ENCODE data around the gene KMT5B. TPM values are rescaled to one million over a fixed set of nuclear protein-coding genes. Genes with fewer than 3 reads are reported as not detected.

The KMT5B gene
- total and polyA plus RNA-seq, 2 of the 13 experiments (the other 11 are each of a cell fraction or from before 2014, with no cell fraction given): 17.6 to 23.7 TPM

GRCh38 chr11:68127714-68128681 lies 85.1 kb downstream of the KMT5B start (continued):
- TF ChIP-seq SAP130 (CRISPR knock-in tag; IDR thresholded peaks at IDR 0.05; ENCODE audit: low read depth): peak; percentile 66; the same call in 1 of the 2 replicates
- TF ChIP-seq HDAC1 (CRISPR knock-in tag; IDR thresholded peaks at IDR 0.05): peak; percentile 69; the same call in 1 of the 2 replicates
- TF ChIP-seq ZNF574 (CRISPR knock-in tag; IDR thresholded peaks at IDR 0.05): 0 out of 2 replicates have a peak, but pooled peaks have one; percentile 30
- no peak for TF ChIP-seq ZFP82 (CRISPR knock-in tag; IDR thresholded peaks at IDR 0.05; ENCODE audit: borderline replicate concordance)
- 0 out of 2 replicates have a peak, but pooled peaks have one; percentile 34 for TF ChIP-seq POGK (CRISPR knock-in tag; conservative IDR thresholded peaks at IDR 0.05)
- TF ChIP-seq SKIL (CRISPR knock-in tag; IDR thresholded peaks at IDR 0.05; ENCODE audit: borderline replicate concordance): peak; percentile 64; the same call in 1 of the 2 replicates
- TF ChIP-seq TAF1 (CRISPR knock-in tag; IDR thresholded peaks at IDR 0.05): peak; percentile 21
- 0 out of 2 replicates have a peak, but pooled peaks have one; percentile 11 for TF ChIP-seq MXD1 (CRISPR knock-in tag; IDR thresholded peaks at IDR 0.05)
- 0 out of 2 replicates have a peak, but pooled peaks have one; percentile 45 for TF ChIP-seq ZNF3 (CRISPR knock-in tag; IDR thresholded peaks at IDR 0.05)
- TF ChIP-seq ZNF276 (CRISPR knock-in tag; IDR thresholded peaks at IDR 0.05; ENCODE audit: low read depth): no peak
- 0 out of 2 replicates have a peak, but pooled peaks have one; percentile 3 for TF ChIP-seq MYNN (CRISPR knock-in tag; IDR thresholded peaks at IDR 0.05; ENCODE audit: low read depth)
- no peak for TF ChIP-seq ZNF792 (CRISPR knock-in tag; IDR thresholded peaks at IDR 0.05)
- TF ChIP-seq ATRX (CRISPR knock-in tag; IDR thresholded peaks at IDR 0.05; ENCODE audit: borderline replicate concordance): no peak
- peak; percentile 30; the same call in 1 of the 2 replicates for TF ChIP-seq CREM (IDR thresholded peaks at IDR 0.05)
- no peak for TF ChIP-seq CREM (CRISPR knock-in tag; IDR thresholded peaks at IDR 0.05)
- TF ChIP-seq HOXD1 (CRISPR knock-in tag; IDR thresholded peaks at IDR 0.05): no peak
- TF ChIP-seq HNRNPLL (IDR thresholded peaks at IDR 0.05; ENCODE audit: low read depth, low read length, poor library complexity, severe bottlenecking): peak; percentile 49
- TF ChIP-seq ATAD3A (CRISPR knock-in tag; IDR thresholded peaks at IDR 0.05): no peak
- TF ChIP-seq MED13 (CRISPR knock-in tag; IDR thresholded peaks at IDR 0.05): peak; percentile 67
- TF ChIP-seq RAD21 (CRISPR knock-in tag; IDR thresholded peaks at IDR 0.05): peak; percentile 46

All from HepG2 (cell line).